ENCODE data around the gene ETFDH.

GRCh38 chr4:158739600-158739999 lies 67.5 kb downstream of the ETFDH start:
- TF ChIP-seq CTCF (IDR thresholded peaks at IDR 0.05) (no peak), EP300 (IDR thresholded peaks at IDR 0.05) (no peak), POLR2A (IDR thresholded peaks at IDR 0.05) (no peak)
